OCI-LY1 (cell line): ENCODE results near the gene PPP2R2C.

ENCODE experiments used
- H2AFZ ChIP-seq: fragments of 200-600 bp; sonication (generic), shearing (Covaris generic); 2 replicates; pipeline ENCODE4 v1.6.0; 2014; ENCODE audit warnings: antibody characterized with exemption, mild to moderate bottlenecking, low read length
- H3F3A ChIP-seq: fragments of 200-600 bp; sonication (generic), shearing (Covaris generic); 2 replicates; pipeline ENCODE4 v1.6.0; 2014; ENCODE audit warnings: mild to moderate bottlenecking, antibody characterized with exemption, low read length, moderate library complexity; ENCODE audit not compliant: insufficient read depth
- H3K27ac ChIP-seq: fragments of 200-600 bp; sonication (generic); 2 replicates; pipeline ENCODE4 v1.5.1; 2014; ENCODE audit warnings: low read length, mixed run types, mild to moderate bottlenecking, low read depth; ENCODE audit not compliant: poor library complexity, severe bottlenecking
- H3K27me3 ChIP-seq: fragments of 200-600 bp; sonication (generic); 2 replicates; pipeline ENCODE4 v1.6.0; 2014; ENCODE audit warnings: antibody characterized with exemption, mild to moderate bottlenecking, low read length, moderate library complexity; ENCODE audit not compliant: insufficient read depth
- H3K36me3 ChIP-seq: fragments of 200-600 bp; sonication (generic); 2 replicates; pipeline ENCODE4 v1.6.1; 2014; ENCODE audit warnings: mild to moderate bottlenecking, antibody characterized with exemption, low read length, moderate library complexity, mixed read lengths; ENCODE audit not compliant: insufficient read depth
- H3K4me1 ChIP-seq: fragments of 200-600 bp; sonication (generic); 2 replicates; pipeline ENCODE4 v1.5.1; 2014; ENCODE audit warnings: mild to moderate bottlenecking, low read length, moderate library complexity; ENCODE audit not compliant: insufficient read depth, severe bottlenecking
- H3K4me2 ChIP-seq: fragments of 200-600 bp; sonication (generic), shearing (Covaris generic); 2 replicates; pipeline ENCODE4 v1.6.1; 2014; ENCODE audit warnings: low read length
- H3K4me3 ChIP-seq: fragments of 200-600 bp; sonication (generic); 2 replicates; pipeline ENCODE4 v1.5.1; 2014; ENCODE audit warnings: low read length, low read depth, mild to moderate bottlenecking, mixed read lengths; ENCODE audit not compliant: poor library complexity, severe bottlenecking
- H3K79me2 ChIP-seq: fragments of 200-600 bp; shearing (Covaris generic); 2 replicates; pipeline ENCODE4 v1.6.1; 2016; ENCODE audit warnings: mixed run types, low read length, mixed read lengths; ENCODE audit not compliant: insufficient read depth
- H3K9ac ChIP-seq: fragments of 200-600 bp; sonication (generic), shearing (Covaris generic); 2 replicates; pipeline ENCODE4 v1.6.1; 2014; ENCODE audit warnings: mild to moderate bottlenecking, low read length, mixed read lengths
- H3K9me2 ChIP-seq: fragments of 200-600 bp; sonication (generic), shearing (Covaris generic); 2 replicates; pipeline ENCODE4 v1.6.1; 2014; ENCODE audit warnings: low read depth, mild to moderate bottlenecking, low read length, mixed read lengths
- H3K9me3 ChIP-seq: fragments of 200-600 bp; shearing (Covaris generic); 2 replicates; pipeline ENCODE4 v1.6.1; 2014; ENCODE audit warnings: low read length, mixed read lengths
- H4K20me1 ChIP-seq: fragments of 200-600 bp; sonication (generic), shearing (Covaris generic); 2 replicates; pipeline ENCODE4 v1.6.0; 2016; ENCODE audit warnings: mild to moderate bottlenecking, low read length; ENCODE audit not compliant: insufficient read depth
- EZH2 ChIP-seq: fragments of 200-600 bp; sonication (generic), shearing (Covaris generic); IDR thresholded peaks from 2 replicates; pipeline ENCODE4 v1.8.0; 2017; ENCODE audit warnings: borderline replicate concordance, mixed run types, mild to moderate bottlenecking, antibody characterized with exemption, low read length, moderate library complexity, mixed read lengths
- TF ChIP-seq, protein P1 (sequence below): fragments of 200-600 bp; sonication (generic), shearing (Covaris generic); IDR thresholded peaks from 2 replicates; pipeline ENCODE4 v1.5.1; 2017; ENCODE audit warnings: mild to moderate bottlenecking, antibody characterized with exemption, low read length, moderate library complexity, mixed read lengths

The PPP2R2C gene

DNA sequence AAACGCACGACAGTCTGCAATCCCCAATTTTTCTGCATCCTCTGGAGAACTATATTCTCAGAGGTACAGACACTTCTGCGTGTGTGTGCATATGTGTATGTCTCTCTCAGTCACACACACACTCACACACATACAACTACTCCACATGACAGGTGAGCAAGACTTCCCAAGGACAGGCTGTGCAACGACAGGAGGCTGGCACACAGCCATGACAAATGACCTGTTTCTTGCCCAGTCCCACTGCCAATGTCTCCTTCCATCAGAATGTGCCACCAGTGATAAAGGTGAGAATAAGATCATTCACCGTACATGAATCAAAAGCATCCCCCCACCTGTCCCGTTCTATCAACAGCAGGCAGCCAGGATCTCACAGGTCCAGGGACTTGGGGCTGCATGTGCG is 52.4 kb downstream of the PPP2R2C start:
- no peaks in the 10 kb centered on the region for H3K9me3 ChIP-seq
- no peak overlapping the region for H3K4me2 ChIP-seq
- H3F3A ChIP-seq: no peaks in the 10 kb centered on the region
- H3K79me2 ChIP-seq: no peaks in the 10 kb centered on the region
- H3K9ac ChIP-seq: no peak overlapping the region
- H4K20me1 ChIP-seq: no peaks in the 10 kb centered on the region
- no peak overlapping the region for H2AFZ ChIP-seq
- TF ChIP-seq EZH2: no peak
- TF ChIP-seq, protein P1, sequence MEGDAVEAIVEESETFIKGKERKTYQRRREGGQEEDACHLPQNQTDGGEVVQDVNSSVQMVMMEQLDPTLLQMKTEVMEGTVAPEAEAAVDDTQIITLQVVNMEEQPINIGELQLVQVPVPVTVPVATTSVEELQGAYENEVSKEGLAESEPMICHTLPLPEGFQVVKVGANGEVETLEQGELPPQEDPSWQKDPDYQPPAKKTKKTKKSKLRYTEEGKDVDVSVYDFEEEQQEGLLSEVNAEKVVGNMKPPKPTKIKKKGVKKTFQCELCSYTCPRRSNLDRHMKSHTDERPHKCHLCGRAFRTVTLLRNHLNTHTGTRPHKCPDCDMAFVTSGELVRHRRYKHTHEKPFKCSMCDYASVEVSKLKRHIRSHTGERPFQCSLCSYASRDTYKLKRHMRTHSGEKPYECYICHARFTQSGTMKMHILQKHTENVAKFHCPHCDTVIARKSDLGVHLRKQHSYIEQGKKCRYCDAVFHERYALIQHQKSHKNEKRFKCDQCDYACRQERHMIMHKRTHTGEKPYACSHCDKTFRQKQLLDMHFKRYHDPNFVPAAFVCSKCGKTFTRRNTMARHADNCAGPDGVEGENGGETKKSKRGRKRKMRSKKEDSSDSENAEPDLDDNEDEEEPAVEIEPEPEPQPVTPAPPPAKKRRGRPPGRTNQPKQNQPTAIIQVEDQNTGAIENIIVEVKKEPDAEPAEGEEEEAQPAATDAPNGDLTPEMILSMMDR: no peak
- no peak overlapping the region for H3K27ac ChIP-seq
- H3K27me3 ChIP-seq: no peaks in the 10 kb centered on the region; the same call in 1 of the 2 replicates
- H3K4me1 ChIP-seq: no peaks in the 10 kb centered on the region
- no peaks in the 10 kb centered on the region for H3K9me2 ChIP-seq
- no peak overlapping the region for H3K4me3 ChIP-seq
- no peaks in the 10 kb centered on the region for H3K36me3 ChIP-seq

DNA sequence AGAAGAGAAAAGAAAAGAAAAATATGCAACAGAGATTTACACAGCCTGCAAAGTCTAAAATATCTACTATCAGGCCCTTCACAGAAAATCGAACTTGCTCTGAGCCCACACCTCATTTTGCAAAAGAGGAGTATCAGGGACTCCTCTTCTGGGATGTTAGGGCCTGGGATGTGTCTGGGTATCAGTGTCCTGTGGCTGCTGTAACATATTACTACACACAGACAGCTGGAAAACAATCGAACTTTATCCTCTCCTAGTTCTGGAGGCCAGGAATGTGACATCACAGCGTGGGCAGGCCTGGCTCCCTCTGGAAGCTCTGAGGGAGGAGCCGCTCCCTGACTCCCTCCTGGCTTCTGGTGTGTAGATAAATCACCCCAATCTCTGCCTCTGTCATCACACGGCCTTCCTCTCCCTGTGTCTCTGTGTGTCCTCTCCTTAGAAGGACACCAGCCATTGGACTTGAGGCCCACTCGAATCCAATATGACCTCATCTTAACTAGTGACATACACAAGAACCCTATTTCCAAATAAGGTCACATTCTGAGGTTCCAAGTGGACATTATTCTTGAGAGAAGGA is 52.9 kb downstream of the PPP2R2C start:
- Histone ChIP-seq H3K27ac (no peak overlapping the region), H3K9ac (no peak overlapping the region), H3K4me2 (no peak overlapping the region), H3K9me3 (no peaks in the 10 kb centered on the region), H4K20me1 (no peaks in the 10 kb centered on the region), H3K9me2 (no peaks in the 10 kb centered on the region), H3K36me3 (no peaks in the 10 kb centered on the region), H3K79me2 (no peaks in the 10 kb centered on the region), H2AFZ (no peak overlapping the region), H3K4me3 (no peak overlapping the region), H3F3A (no peaks in the 10 kb centered on the region), H3K27me3 (no peaks in the 10 kb centered on the region; the same call in 1 of the 2 replicates), H3K4me1 (no peaks in the 10 kb centered on the region)
- TF ChIP-seq, protein P1: no peak
- no peak for TF ChIP-seq EZH2

- H3K27me3 ChIP-seq: no peaks in the 10 kb centered on the region; the same call in 1 of the 2 replicates
- no peaks in the 10 kb centered on the region for H4K20me1 ChIP-seq
- no peak for TF ChIP-seq EZH2
- TF ChIP-seq, protein P1: no peak
- H3K9ac ChIP-seq: no peak overlapping the region
- H3K79me2 ChIP-seq: no peaks in the 10 kb centered on the region
- no peaks in the 10 kb centered on the region for H3K9me3 ChIP-seq
- H3K4me3 ChIP-seq: no peak overlapping the region
- no peaks in the 10 kb centered on the region for H3K36me3 ChIP-seq
- no peak overlapping the region for H3K4me2 ChIP-seq
- no peaks in the 10 kb centered on the region for H3F3A ChIP-seq
- no peak overlapping the region for H3K27ac ChIP-seq
- no peaks in the 10 kb centered on the region for H3K4me1 ChIP-seq
- H2AFZ ChIP-seq: no peak overlapping the region
- no peaks in the 10 kb centered on the region for H3K9me2 ChIP-seq
Measured at GRCh38 chr4:6418193-6418755, 54.1 kb downstream of the PPP2R2C start.
